NCI-H526 (cell line): ENCODE data around the gene SUPT3H.
"Not testable (repeated sequence)": the region's sequence is repeated elsewhere in the genome, so short reads cannot be mapped to it uniquely, and the experiment has no call there.

Experiments used
- DNase-seq, 2 experiments: peaks; one replicate each; lab custom pipeline; 2025; lab: John Stamatoyannopoulos, UW

Gene SUPT3H

DNA sequence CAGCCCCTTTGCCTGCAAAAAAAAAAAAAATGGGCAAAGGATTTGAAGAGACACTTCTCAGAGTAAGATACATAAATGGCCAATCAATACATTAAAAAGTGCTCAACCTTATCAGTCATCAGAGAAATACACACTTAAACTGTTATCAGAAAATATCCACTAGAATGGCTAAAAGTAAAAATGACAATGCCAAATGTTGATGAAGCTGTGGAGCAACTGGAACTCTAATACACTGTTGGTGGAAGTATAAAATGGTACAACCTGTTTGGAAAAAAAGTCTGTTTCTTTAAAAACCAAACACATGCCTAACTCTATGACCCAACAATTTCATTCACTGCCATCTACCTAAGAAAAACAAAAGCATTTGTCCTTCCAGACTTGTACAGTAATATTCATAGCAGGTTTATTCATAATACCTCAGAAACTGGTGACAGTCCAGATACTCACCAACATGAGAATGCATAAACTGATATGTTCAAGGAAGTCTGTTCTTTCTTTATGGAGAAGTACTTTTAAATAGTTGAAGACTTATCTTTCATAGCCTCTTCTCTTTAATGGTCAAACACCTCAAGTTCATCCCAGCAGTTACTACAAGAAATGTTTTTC is 428.0 kb downstream of the SUPT3H start:
- no peak for DNase-seq

DNA sequence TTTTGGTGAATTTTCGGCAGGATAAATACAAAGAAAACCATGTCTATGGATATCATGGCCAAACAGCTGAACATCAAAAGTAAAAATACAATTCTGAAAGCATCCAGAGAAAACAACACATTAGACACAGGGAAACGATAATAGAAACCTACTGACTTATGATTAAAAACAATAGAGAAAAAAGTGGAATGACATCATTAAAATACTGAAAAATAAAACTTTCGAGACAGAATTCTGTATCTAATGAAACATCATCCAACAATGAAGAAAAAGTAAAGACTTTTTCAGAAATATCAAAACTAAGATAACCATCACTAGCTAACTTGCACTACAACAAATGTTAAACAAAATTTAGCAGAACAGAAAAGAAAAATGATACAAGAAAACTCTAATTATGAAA is 434.2 kb downstream of the SUPT3H start:
- DNase-seq, result no peak

DNA sequence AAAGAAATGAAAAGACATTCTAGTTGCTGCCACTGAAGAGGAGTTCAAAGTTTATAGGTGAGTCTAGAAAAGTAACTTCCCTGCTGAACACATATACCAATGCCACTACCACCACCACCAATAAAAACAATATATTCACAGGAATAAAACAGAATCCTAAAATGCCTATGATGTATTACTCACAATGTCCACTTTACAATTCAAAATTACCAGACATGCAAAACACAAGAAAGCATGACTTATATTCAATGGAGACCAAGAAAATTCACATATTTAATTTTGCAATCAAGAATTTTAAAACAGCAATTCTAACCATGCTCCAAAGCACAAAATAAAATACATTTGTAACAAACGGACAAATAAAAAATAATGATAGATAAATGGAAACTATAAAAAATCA is 434.9 kb downstream of the SUPT3H start:
- DNase-seq, result no peak

- no peak for DNase-seq
Observed at GRCh38 chr6:44942201-44942600, 435.5 kb downstream of the SUPT3H start.

- no peak for DNase-seq
Observed at GRCh38 chr6:44940367-44940766, 437.4 kb downstream of the SUPT3H start.

- no peak for DNase-seq
Observed at GRCh38 chr6:44935693-44936300, 441.9 kb downstream of the SUPT3H start.

GRCh38 chr6:44933108-44933507 is 444.6 kb downstream of the SUPT3H start:
- DNase-seq, result no peak

- DNase-seq, result no peak
Observed at GRCh38 chr6:44932651-44933091, 445.1 kb downstream of the SUPT3H start.

DNA sequence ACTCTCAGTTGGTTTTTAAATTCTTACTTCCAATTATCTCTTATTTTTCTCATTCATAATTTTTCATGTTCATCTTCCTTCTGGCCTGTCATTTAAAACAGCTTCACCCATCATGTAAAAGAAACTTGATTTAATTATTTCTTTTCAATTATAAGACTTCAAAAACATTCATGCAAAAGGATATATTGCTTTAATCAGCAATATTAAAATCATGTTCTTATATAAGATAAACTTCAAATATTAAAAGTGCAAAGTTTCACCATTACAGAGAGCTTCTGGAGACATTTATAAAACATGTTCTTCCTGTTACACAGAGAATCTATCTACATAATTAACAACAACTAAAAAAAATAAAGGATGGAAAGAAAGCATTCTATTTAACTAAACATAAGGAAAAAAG is 446.3 kb downstream of the SUPT3H start:
- DNase-seq, result no peak

DNA sequence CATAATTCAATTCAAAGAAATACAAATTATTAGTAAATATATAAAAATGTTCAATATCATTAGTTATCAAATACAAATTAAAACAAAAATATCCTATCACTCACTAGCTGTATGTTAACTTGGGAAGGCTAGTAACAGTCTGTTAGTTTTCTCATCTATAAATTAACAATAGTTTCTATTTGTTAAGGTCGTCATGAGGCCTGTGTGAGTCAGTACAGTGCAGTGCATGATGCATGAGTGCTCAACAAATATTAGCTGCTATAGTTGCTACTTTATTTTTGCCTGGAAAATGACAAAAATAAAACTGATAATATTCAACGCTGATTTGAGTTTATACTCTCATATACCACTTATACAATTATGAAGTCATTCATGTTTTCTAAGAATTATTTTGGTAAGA is 451.2 kb downstream of the SUPT3H start:
- DNase-seq, result no peak

DNA sequence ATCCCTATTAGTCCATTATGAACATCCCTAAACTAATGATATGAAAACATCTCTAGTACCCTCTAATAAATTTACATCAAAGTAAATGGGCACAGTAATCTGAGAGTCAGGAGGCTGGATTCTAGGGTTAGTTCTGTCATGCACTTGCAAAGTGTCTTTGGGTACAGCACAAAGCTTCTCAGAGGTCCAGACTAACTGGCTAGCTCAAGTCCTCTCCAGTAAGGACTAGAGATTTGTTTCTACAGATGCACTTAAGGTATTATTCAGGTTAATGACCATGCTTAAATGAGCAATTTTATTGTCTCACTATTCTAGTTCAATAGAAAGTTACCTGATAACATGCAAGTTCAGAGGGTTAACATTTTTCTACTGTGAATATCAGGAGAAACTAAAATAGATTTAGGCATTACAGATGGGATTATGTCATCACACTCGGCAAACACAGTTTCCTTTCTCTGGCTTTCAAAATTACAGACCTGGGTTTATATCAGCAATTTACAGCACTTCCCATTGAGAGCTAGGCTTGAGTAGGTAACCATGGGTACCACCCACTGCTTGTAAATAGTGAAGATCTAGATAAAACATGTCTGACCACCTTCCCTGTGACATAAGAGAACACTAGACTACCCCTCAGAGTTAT is 452.5 kb downstream of the SUPT3H start:
- peak in 1 of 2 experiments; percentile 3 for DNase-seq

- no peak for DNase-seq
Observed at GRCh38 chr6:44923444-44923843, 454.3 kb downstream of the SUPT3H start.

- no peak for DNase-seq
Observed at GRCh38 chr6:44921798-44922197, 455.9 kb downstream of the SUPT3H start.

- DNase-seq, result no peak
Observed at GRCh38 chr6:44920952-44921491, 456.7 kb downstream of the SUPT3H start.

DNA sequence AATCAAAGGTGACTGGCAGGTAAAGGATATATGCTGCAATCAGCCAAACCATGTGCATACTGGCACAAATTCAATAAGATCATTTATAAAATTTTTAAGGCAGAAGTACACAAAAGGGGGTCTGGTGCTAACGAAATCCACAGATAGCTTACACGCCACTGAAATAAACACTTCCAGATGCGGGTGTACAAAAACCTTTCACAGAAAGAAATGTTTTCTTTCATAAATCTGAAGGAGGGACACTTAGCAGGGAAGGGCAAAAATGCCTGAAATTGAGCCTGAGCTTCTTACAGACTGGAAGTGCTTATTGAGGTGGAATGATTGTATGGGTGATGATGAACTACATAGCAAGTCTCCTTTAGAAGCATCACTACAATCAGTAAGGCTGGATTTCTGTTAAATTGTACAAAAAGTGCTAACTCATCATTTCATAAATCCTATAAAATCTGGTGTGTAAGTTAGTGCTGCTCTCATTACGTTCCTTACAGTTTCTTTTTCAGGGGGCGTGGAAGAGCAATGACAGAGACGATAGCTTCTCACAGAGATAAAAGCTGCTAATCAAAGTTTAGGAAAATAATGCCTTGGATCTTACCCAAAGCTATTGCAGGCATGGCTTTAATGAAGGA is 458.9 kb downstream of the SUPT3H start:
- DNase-seq, result no peak

DNA sequence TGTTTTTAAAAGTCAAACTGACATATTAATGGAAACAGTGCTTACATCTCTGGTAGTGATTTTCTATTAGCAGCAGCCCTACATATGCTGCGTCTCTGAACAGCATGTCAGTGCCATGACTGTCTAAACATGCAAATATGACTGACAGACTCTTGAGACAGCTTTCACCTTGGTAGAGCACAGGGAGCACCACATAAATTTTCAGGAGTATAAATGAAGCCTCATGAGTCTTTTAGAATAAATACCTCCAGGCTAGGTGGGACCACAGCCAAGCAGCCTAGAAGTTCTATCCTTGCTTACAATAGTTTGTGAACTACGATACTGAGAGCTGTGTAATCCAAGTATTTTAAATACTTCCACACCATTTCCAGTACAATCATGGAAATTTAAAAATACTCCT is 460.3 kb downstream of the SUPT3H start:
- DNase-seq, result peak; percentile 37 to 69

DNA sequence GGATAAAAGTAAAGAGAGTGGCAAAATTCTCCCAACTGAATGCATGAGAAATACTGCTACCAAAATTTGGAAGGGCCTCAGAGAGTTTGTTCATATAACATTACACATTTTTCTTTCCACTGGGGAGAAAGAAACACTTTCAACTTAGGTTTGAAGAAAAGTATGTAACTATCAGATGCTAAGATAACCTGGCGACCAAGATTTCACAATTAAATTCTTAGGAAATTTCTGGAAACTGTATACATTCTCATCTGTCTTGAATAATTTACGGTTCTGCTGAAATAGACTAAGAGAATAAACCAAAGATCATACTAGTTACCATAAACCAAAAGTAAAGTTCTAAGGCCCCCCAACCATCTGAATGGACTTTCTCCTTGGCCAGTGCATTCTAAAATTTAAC is 462.6 kb downstream of the SUPT3H start:
- DNase-seq, result no peak

DNA sequence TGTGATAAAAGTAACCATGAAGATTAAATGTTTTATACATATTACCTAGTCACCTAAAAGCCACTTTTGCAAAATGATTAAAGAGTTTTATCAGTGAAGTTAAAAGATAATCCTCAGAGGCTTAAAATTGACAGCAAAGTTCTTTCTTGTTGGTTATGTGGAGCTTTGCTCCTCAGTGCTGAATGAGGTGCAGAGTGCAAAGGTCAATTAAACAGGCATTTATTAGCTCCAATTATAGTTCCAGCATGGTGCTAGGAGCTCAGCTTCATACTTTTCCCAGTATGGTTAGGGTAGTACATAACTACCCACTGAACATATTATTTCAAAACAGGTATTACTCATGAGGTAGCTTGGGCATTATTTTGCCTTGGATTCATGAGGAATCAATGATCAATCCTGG is 463.6 kb downstream of the SUPT3H start:
- no peak for DNase-seq

GRCh38 chr6:44906761-44907160 is 471.0 kb downstream of the SUPT3H start:
- DNase-seq, result no peak

DNA sequence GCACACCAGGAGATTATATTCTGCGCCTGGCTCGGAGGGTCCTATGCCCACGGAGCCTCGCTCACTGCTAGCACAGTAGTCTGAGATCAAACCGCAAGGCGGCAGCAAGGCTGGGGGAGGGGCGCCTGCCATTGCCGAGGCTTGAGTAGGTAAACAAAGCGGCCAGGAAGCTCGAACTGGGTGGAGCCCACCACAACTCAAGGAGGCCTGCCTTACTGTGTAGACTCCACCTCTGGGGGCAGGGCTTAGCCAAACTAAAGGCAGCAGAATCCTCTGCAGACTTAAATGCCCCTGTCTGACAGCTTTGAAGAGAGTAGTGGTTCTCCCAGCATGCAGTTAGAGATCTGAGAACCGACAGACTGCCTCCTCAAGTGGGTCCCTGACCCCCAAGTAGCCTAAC is 477.4 kb downstream of the SUPT3H start:
- not testable (repeated sequence) for DNase-seq

DNA sequence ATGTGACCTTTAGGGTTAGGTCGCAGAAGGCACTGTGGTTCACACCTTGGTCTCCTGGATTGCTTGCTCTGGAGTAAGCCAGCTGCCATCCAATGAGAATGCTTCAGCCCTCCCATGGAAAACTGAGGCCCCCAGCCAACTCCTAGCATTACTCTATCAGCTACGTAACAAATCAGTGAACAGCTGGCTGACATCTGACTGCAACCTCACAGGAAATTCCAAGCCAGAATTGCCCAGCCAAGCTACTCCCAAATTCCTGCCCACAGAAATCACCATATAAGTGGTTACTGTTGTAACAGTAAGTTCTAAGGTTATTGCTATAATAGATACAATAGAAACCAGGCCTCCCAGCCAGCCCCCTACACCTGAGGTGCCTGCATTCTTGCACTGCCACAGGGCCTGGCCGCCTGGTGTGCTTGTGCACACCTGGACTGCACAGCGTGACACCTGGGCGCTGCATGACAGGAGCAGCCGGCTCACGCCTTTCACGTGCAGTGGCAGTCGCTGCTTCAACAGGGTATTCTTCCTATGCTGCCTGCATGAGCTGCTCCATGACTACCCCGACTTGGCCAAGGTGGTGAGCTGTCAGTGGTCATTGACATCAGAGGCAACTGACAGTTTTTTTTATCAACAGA is 479.3 kb downstream of the SUPT3H start:
- DNase-seq, result no peak

DNA sequence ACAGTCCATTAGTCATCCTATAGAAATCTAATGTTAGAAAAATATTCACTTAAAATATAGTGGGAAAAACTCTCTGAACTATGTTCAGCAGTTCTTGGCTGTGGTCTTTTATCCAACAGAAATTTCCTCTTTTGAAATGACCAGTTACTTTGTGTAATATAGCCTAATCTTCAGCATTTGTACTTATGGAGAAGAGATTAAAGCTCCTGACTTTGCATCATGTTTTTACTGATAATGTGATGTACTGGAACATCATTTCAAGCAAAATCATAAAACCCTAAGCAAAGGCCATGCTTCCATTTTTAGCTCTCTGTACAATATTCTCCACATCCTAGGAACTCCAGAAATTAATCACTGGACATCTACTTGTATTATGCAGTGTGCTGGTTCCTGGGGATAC is 480.4 kb downstream of the SUPT3H start:
- no peak for DNase-seq
